ENCODE data around the gene NDOR1.
A peak's percentile ranks its signal among the peaks of the same experiment; 100 is the strongest.

NDOR1 gene

DNA sequence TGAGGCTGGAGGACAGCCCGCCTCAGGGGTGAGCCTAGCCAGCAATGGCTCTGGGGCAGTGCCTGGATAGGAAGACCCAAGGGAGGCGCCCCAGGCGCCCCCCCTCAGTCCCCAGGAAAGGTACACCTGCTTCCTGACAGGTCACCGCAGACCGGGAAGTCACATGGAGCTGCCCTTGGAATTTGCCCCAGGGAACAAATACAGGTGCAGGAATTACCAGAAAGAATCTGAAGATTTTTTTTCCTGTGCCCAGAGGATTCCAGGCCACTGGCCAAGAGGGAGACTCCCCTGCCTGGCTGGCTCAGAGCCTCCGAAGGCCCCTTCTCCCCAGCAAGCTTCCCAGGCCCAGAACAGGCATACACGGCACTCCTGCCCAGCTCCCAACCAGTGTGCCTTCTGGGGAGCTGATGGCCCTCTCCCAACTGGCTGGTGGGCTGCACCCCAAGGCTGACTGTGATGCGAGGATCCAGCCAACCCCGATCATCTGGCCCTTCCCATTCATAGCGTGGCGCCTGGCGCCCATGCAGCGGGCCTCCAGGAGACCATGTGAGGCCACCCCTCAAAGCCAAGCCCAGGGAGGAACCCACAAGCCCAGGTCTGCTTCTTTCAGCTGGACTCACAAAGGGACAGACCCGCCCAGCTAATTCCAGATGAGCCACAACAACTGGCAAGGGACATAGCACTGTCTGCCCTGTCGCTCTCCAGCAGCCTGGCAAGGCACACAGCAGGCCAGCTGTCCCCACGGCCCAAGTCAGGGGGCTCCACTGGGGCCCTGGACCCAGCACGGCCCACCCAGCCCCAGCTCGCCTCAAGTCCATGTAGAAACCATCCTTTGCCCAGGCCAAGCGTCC lies 7.2 kb upstream of the NDOR1 start:
- DNase-seq (ENCODE audit: extremely low read depth in 1 of 2, low read depth in 1 of 2): no peak

DNA sequence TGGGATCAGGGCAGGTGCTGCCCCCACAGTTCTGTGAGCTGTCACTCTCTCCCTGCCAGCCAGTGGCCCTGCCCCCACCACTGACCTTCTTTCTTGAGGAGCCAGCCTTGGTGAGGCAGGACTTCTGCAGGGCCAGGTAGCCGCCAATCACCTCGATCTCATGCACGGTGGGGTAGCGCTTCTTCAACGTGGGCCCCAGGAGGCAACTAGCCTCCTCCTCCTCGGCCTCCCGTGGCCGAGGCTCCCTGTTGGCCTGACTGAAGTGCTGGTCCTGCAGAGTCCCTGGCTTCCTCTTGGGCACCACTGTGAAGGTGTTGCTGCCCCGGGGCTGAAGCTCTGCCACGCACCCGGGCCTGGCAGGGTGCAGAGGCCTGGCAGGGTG lies 6.6 kb upstream of the NDOR1 start:
- no peak for DNase-seq (ENCODE audit: extremely low read depth in 1 of 2, low read depth in 1 of 2)

DNA sequence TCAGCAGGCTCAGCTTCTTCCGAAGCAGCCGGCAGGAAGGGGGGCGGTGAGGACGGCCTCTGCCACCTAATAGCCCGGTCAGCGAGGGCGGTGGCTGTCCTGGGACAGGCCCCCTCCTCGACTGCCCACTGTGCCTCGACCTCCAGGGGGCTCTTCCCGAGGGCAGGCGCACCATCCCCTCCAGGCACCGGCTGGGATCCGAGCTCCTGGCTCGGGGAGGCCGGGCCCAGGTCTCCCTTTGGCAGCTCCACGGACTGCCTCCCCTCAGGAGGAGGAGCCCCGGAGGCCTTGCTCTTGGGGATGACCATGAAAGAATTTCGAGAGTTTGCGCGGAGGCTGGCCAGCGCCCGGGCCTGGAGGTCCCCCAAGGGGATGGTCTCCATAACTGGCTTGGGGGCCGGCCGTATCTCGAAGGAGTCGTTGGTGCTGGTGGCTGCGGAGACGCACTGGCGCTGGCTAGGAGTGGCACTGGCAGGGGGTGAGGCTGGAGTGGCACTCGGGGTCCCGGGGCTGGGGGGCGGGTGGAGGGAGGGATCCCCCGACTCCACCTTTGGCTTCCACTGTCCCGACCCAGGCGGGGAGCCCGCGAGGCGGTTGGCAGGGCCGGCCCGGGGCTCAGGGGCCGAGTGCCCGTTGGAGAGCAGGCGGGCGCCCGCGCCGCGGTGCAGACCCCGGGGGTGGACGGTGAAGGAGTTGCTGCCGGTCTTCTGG lies 5.9 kb upstream of the NDOR1 start:
- no peak for DNase-seq (ENCODE audit: extremely low read depth in 1 of 2, low read depth in 1 of 2)

DNA sequence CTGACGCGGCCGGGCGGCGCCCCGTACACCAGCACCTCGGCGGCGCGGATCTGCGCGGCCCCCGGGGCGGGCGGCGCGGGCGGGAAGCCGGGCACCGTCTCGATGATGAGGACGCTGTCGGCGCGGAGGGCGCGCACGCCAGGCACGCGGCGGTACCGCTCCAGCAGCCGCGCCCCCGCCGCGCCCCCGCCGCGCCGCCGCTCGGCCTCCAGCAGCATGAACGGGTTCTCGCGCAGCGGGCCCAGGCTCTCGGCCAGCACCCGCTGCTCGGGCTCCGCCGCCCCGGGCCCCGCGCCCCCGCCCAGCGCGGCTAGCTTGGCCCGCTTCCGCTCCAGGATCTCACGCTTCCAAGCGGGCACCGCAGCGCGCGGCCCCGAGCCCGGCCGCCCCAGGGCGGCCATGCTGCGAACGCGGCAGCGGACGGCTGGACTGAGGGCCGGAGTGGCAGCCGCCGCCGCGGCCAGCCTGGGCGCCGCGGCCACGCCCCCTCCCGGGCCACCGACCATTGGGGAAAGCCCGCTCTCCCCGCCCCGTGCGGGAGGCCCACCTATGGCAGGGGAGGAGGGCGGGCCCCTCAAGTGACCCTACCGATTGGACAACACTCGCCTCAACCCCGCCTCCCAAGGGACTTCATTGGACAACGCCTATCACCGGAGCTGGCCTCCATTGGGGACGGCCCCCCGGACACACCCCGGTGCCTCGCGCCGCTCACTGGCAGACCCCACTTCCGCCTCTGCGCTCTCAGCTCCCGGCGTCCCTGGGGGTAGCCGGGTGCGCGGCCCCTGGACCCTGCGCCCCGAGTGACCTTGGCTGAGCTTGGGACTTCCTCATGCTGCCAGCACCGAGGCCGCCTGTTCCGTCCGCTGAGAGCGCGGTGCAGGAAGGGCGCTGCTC lies 4.9 kb upstream of the NDOR1 start, which contains the start of gene TPRN:
TSS of gene TPRN (minus strand) at position 431 of the 894 bp plus-strand sequence. CDS start at position 401, 30 bp downstream.
- DNase-seq (ENCODE audit: extremely low read depth in 1 of 2, low read depth in 1 of 2): peak; percentile 95 to 96

DNA sequence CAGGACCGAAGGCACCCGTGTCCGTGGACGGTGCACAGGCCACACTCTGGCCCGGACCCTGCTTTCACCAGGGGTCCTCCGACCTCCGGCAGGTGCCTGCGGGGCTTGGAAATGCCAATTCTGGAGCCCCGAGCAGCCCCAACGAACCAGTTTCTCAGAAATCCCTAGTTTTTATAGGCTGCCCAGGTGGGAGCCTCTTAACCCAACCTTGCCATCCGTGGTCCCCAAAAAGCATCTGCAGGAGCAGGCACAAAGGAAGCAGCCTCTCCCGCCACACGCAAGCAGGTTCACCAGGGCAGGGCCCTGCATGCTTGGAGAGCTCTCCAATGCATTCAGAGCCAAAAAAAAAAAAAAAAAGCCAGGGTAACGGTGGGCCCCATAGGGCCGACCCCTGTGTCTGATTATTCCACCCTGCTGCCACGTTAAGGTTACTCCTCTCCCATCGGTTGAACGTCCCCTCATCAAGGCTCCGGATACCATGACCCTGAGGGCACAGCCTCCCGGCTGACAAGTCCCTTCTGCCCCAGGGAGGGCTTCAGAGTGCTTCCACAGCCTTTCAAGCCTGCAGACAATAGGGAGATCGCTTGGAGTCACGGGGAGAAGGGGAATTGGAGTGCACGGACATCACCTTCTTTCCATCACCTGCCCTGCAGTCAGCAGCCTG lies 4.2 kb upstream of the NDOR1 start:
- DNase-seq (ENCODE audit: extremely low read depth in 1 of 2, low read depth in 1 of 2): no peak

DNA sequence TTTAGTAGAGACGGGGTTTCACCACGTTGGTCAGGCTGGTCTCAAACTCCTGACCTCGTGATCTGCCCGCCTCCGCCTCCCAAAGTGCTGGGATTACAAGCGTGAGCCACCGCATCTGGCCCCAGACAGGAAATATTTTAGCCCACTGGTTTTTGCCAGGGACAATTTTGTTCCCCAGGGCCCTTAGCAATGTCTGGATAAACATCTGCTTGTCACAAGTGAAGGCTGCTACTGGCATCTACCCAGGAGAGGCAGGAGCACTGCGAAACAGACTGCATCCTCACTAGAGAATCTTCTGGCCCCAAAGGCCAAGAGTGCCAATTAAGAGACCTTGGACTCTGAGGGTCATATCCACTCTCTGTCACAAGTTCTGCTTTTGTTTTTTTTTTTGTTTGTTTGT lies 2.5 kb upstream of the NDOR1 start:
- DNase-seq (ENCODE audit: extremely low read depth in 1 of 2, low read depth in 1 of 2): no peak

DNA sequence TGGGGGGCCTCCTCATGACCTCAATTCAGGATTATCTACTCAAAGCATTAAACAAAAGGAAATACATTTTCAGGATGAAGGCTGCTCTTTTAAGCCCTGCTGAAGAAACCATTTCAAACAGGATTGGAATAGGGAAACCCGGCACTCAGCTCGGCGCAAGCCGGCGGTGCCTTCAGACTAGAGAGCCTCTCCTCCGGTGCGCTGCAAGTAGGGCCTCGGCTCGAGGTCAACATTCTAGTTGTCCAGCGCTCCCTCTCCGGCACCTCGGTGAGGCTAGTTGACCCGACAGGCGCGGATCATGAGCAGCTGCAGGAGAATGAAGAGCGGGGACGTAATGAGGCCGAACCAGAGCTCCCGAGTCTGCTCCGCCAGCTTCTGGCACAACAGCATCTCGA lies 772 bp upstream of the NDOR1 start:
- no peak for DNase-seq (ENCODE audit: extremely low read depth in 1 of 2, low read depth in 1 of 2)

DNA sequence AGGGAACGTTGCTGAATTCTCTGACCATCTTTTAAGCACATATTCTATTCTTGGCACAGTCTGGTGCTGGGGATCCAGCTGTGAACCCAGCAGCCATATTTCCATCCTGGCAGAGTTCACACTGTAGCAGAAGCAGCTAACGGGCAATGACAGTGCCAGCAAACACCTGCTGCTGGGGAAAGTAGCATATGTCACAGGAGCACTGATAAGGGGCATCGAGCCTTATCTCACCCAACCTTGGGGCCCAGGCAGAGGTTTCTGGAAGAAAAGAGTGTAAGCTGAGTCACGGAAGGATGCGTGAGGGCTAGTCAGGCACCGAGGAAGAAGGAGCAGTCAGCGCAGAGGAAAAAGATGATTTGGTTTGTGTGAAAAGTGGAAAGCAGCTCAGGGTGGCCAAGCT lies 1.1 kb downstream of the NDOR1 start:
- DNase-seq (ENCODE audit: extremely low read depth in 1 of 2, low read depth in 1 of 2): no peak

DNA sequence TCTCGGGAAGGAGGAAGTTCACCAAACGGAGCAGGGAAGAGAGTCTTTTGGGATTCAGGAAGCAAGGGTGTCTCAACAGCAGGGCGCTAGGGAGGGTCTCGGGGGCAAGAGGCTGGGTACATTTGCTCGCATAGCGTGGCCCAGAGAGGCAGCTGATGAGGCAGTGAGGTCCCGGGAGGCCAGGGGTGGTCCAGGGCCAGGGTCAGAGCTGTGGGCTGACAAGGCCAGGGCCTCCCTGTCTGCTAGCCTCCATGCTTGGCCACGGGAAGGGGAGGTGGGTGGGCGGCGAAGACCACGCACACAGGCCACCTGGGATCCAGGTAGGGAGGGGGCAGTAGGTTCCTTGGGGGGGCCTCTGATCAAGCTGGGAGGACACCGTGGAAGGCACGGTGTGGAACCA lies 6.0 kb downstream of the NDOR1 start:
- no peak for DNase-seq (ENCODE audit: extremely low read depth in 1 of 2, low read depth in 1 of 2)

DNA sequence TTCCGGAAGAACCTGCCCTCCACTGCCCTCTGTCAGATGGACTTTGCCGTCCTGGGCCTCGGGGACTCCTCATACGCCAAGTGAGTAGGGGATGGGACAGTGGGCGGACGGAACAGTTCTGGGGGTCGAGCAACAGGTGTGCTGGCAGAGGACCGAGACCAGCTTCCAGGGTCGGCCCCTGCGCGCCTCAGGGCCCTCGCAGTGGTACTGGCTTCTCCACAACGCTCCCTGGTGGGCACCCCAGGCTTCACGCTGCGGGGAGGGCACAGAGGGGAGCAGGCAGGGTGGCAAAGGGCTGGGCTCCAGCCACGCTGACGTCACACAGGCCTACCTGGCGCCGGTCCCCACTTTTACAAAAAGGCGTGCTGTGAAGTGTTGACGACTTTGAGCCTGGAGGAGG lies 7.0 kb downstream of the NDOR1 start:
- no peak for DNase-seq (ENCODE audit: extremely low read depth in 1 of 2, low read depth in 1 of 2)

DNA sequence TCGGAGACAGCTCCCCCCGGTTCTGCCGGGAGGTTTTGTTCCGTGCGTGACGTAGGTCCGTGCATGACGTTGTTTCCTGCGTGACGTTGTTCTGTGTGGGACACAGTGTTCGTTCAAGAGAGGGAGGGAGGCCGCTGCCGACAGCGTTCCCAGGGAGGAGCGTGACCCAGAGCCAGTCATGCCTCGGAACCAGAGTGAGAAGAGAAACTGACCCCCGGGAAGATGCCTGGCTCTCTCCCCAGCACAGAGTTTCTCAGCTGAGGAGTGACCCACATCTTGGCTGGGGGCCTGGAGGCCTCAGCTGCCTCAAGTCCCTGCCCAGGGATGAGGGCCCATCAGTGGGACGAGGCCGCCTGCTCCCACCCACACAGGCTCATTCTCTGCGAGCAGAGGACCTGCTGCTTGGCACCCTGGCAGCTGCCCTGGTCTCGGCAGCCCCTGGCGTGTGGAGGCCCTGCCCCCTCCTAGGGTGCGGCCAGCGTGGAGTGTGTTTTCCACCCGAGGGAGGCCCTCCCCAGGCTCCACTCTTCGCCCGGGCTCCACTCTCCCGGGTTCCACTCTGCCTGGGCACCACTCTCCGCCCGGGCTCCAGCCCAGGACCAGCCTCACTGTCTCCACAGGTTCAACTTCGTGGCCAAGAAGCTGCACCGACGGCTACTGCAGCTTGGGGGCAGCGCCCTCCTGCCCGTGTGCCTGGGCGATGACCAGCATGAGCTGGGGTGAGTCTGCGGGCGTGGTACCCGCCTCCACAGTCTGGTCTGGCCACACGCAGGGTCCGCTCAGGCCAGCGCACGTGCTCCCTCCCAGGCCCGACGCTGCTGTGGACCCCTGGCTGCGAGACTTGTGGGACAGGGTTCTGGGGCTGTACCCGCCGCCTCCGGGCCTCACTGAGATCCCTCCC lies 7.9 kb downstream of the NDOR1 start:
- DNase-seq (ENCODE audit: extremely low read depth in 1 of 2, low read depth in 1 of 2): no peak

DNA sequence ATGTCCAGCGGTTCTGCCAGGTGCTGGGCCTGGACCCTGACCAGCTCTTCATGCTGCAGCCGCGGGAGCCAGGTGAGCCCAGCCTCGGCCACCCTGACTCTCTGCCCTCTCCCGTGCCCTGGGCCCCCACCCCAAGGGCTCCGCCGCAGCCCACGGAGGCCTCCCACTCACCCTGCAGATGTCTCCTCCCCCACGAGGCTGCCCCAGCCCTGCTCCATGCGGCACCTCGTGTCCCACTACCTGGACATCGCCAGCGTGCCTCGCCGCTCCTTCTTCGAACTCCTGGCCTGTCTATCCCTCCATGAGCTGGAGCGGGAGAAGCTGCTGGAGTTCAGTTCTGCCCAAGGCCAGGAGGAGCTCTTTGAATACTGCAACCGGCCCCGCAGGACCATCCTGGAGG lies 9.1 kb downstream of the NDOR1 start:
- no peak for DNase-seq (ENCODE audit: extremely low read depth in 1 of 2, low read depth in 1 of 2)

DNA sequence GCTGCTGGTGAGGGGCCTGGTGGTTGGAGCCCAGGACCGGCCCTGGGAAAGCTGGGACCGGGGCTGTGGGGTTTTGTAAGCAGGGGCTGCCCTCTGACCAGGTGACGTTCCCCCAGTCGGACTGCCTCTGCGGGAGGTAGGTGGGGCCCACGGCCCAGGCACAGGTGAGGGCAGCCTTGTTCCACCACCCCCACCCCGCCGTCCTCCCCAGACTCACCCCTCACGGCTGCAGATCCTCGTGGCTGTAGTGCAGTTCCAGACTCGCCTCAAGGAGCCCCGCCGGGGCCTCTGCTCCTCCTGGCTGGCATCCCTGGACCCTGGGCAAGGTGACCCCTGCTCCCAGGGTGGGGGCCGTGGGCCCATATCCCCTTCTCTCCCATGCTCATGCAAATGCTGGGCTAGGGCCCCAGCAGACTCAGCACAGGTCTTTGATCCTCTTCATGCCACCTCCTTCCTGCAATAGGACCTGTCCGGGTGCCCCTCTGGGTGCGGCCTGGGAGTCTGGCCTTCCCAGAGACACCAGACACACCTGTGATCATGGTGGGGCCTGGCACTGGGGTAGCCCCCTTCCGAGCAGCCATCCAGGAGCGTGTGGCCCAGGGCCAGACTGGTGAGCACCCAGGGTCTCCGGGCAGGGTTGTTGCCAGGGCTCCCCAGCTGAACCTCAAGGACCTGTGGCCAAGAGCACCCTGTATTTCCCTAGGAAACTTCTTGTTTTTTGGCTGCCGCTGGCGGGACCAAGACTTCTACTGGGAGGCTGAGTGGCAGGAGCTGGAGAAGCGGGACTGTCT lies 9.9 kb downstream of the NDOR1 start:
- DNase-seq (ENCODE audit: extremely low read depth in 1 of 2, low read depth in 1 of 2): no peak

DNA sequence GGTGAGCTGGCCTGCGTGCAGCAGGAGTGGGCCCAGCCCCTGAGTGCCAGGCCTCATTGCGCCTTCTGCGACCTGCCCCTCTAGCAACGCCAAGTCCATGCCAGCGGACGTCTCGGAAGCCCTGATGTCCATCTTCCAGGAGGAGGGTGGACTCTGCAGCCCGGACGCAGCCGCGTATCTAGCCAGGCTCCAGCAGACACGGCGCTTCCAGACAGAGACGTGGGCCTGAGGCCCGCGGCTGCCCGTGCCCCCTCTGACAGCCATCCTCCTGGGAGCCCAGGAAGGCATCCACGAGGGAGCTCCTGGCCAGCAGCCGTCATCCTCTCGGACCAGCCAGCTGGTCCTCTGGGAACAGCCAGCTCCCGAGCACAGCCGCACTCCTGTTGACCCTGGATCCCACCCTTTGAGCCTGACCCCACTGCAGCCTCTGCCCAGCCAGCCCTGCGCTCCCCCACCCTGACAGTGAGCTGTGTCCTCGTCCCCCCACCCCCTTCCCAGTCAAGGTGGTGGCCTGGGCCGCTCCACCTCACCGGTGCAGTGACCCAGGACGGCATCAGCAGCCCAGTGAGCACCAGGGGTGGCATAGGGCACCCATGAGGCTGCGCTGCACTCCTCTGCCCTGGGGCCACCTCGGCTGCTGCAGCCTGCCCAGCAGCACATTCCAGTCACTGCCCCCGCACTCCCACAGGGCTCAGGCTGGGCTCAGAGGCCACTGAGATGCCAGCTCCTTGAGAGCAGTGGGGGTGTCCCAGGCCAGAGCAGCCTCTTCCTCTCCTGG lies 10.9 kb downstream of the NDOR1 start:
- DNase-seq (ENCODE audit: extremely low read depth in 1 of 2, low read depth in 1 of 2): no peak

DNA sequence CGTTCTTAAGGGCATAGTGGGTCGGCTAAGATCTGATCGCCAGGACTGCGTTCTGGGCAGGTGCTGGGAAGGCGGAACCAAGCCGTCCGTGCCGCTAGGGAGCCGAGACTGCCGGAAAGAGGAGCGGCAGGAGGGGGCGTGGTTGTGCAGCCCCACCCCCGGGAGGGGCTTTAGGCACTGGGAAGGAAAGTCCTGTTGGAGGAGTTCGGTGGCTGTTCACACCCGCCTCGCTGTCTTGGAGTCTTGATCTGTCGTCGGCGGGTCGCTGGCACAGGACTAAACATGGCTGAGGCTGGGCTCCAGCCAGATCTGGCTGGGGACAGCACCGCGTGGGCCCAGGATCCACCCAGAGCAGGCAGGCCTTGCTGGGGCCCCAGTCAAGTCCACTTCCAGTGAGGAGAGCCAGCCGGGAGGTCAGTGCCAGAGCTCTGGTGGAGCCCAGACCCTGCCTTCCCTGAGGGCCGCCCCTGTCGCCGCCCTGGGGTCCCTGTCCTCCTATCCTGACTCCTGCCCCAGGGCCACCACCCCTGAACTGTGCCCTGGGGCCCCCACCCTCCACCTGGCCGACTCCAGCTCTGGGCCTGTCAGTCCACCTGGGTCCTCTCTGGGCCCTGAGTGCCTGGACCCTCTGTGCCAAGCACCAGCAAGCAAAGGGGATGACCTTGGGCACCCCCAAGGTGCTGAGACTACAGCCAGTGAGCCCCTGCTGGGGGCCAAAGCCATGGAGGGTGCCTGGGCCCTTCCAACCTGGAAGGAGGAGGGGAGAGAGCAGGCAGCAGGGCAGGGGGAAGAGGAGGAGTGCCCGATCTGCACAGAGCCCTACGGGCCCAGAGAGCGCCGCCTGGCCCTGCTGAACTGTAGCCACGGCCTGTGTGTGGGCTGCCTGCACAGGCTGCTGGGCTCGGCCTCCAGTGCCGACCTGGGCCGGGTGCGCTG lies 12.0 kb downstream of the NDOR1 start:
- no peak for DNase-seq (ENCODE audit: extremely low read depth in 1 of 2, low read depth in 1 of 2)

DNA sequence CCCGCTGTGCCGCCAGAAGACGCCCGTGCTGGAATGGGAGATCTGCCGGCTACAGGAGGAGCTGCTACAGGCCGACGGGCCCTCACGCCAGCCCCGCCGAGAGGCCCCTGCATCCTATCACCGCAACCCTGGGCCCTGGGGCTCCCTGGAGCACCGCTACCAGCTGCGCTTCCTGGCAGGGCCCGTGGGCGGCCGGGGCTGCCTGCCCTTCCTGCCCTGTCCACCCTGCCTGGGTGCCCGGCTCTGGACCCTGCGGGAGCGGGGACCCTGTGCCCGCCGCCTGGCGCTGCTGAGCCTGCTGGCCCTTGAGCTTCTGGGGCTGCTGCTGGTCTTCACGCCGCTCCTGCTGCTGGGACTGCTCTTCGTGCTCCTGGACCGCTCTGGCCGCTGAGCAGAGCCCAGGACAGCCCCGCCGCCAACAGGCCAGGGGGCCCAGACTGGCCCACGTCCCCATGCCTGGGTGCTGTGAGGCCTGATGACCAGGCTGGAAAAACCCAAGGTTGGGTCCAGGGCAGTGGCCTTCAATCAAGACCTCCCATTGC lies 12.8 kb downstream of the NDOR1 start:
- DNase-seq (ENCODE audit: extremely low read depth in 1 of 2, low read depth in 1 of 2): no peak

DNA sequence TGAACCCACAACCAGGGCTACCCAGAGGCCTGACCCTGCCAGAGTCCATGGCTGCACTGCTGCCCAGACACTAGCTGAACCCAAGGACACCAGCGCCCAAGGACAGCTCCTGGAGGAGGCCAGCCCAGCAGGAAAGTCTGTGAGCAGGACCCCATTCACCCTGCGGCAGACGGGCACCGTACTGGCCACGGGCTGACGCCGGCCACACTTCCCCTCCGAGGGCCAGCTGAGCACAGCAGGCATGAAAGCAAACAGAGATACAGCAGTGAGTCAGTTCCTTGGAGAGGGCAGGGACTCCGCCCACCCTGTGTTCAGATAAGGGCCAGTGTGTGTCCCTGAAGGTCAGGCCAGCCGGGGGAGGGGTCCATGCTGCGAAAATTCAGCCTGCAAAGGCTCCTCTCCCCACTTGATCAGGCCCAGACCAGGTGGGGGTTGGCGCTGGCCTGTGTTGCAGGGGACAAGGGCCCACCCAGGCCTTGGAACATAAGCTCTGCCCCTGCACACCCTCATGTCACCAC lies 13.3 kb downstream of the NDOR1 start:
- no peak for DNase-seq (ENCODE audit: extremely low read depth in 1 of 2, low read depth in 1 of 2)
